Kasumi-1 (cell line): ENCODE data around the gene PTPRE.

Experiments used
- DNase-seq, 2 experiments: peaks; one replicate each; lab custom pipeline; 2025; lab: John Stamatoyannopoulos, UW

Gene PTPRE

DNA sequence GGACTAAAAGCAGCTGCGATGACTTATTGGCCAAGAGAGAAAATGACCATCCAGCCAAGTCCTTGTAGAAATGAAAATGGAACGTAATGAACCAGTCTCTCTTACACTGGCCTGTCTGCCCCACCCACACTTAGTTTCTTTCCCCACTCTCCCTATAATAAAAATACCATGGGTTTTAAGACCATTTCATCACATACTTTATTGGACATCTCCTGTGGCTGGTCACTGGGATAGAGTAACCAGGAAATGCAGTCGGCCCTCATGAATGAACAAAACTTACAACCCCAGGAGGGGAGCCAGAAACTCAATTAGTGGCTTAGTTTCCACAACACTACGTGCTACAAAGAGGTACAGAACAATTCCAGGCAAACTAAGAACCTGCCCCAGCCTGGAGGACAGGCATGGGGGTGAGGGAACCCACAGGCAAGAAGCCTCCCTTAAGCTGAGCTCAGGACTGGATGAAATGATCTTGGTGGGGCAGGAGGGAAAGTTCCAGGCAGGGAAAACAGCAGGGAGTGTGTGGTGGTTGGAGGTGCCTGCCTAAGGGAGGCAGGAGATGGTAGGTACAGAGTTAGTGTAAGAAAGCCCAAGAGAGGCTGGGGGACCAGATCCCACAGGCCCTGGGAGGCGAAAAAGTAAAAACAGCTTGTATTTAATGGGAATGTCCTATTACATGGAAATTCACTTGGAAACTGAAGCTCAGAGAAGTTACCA, 189.7 kb downstream of the PTPRE start:
- no peak for DNase-seq

DNA sequence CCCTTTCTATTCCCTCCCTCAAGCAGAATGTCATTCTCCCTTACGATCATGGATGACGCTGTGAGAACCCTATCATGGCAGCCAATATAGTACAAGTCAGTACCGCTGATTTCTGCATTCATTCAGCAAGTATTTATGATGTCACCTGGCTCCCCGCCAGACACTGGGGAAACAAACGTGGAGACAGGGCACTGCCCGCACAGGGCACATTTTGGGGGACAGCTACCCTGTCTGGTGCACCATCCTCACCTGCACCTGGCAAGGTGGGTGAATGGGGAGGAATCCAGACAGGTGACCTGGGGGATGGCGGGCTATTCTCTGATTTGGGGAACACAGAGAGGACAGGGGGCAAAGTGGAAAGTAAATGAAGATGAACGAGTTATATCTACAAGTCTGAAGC, 190.9 kb downstream of the PTPRE start:
- no peak for DNase-seq

DNA sequence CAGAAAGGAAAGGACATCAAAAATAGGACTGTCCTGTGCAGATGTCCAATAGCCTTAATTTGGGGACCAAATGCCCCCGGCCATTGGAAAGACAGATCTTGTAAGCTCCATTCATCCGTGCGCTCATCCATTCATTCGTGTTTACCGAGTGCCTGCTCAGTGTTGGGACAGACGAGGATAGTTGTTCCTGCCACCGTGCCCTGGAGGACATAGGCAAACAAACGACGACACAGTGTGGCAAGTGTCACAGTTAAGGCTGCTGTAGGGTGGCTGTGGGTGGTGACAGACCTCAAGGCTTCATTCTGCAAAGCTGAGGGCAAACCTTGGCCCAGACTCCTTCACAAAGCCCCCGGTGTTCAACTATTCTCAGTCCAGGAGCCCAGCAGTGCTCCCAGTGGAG, 191.7 kb downstream of the PTPRE start:
- DNase-seq, result no peak

DNA sequence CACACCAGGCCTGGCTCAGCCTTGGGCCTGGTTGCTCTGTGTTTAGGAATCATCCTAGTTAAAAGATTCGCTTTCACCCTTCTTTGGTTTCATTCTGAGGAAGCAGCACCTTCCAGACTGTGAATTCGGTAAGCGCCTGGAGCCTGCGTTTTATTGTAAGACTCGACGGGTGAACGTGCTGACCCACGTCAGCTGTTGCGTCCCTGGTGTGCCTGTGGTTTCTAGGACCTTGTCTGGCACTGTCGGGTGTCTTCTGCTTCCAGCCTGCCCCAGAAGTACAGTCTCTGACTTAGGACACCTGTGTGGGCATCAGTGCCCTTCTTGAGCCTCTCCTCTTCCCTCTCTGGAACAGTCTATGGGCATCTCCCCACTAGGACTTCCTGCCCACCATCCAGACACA, 193.0 kb downstream of the PTPRE start:
- DNase-seq, result no peak

DNA sequence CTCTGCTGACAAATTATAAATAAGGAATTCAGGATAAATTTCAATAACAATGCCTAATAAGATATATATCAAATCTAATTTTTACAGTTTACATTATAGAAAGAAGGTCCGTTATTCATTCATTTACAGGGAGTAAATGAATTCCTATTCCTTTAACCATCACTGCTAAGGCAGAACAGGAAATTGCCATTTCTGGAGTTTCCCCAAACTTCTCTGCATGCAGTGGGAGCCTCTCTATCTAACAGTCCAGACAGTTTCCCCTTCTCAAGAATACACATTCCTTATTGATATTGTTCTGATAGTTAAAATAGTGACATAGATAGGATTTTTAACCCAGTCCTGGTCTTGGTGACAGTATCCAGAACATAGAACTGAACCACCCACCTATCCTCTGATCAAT, 195.0 kb downstream of the PTPRE start:
- DNase-seq, result no peak

DNA sequence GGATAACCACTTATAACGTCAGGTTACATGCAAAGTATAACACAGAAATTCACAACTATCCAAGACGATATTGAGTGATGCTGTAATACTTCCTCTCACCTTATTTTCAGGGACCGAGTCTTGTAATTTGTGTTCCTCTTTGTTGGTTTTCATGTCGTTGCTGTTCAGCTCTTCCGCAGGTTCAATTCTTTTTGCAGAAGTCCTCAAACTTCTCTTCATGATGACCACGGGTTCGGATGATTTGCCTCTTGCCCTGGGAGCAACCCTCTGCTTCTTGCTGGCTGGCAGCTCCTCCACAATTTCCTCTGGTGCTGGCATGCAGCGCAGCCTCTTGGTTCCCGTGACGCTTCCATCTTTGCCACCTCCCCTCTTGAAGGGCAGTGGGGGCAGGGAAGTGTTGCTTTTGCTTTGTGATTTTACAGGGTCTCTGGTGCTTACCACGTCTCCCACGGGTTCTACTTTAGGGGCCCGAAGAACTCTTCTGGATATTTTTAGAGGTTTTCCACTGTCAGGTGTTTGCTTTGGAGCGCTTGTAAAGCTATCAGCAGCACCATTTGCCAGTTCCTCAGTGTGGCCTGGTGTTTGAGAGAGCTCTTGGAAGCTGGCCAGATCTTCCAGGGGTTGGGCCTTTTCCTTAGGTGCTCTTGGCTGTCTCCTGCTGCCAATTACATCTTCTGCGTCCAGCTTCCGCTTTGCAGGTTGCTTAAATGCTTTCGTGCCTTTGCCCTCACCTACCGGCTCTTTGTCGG, 195.8 kb downstream of the PTPRE start:
- DNase-seq, result no peak

DNA sequence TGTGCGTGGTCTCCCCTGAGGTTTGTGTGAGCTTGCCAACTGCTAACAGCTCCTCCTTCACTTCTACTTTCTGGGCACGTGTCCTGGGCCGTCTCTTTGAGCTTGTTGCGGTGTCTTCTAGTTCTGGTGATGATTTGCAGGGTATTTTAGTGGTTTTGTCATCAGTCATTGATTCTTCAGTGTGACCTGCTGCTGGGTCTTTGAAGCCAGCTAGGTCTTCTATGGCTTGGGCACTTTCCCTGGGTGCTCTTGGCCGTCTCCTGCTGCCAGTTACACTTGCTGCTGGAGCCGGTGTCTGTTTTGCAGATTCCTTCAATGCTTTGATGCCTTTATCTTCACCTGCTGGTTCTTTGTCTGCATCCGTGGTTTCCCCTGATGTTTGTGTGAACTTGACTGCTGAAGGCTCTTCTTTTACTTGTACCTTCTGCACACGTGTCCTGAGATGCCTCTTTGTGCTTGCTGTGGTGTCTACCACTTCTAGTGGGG, 196.4 kb downstream of the PTPRE start:
- no peak for DNase-seq

DNA sequence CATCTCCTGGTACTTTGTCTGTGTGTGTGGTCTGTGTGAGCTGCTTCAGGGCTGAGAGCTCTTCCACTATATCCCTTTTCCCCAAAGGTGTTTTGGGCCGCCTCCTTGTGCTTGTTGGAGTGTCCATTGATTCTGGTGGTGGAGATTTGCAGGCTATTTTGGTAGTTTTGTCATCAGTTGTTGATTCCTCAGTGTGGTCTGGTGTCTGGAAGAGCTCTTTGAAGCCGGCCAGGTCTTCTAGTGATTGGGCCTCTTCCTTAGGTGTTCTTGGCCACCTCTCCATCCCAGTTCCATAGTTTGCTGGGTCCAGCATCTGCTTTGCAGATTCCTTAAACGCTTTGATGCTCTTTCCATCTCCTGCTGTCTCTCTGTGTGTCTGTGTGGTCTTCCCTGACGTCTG, 198.5 kb downstream of the PTPRE start:
- DNase-seq, result no peak

DNA sequence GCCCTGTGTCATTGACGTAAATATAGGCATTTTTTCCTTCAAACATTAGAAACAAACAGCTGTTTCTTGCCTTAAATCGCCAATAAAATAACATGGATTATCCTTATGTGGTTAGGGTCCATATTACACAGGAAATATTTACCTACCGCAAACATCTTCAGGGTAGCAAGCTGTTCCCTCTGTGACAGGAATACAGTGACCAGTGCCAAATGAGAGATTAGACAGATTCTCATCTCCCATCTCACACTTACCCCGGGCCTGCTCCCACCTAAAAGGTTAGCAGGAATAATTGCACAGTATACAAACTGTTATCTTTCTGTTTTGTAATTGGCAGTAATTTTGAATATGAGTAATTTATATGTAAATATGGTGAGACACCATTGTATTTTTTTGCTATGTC, 202.8 kb downstream of the PTPRE start:
- no peak for DNase-seq

DNA sequence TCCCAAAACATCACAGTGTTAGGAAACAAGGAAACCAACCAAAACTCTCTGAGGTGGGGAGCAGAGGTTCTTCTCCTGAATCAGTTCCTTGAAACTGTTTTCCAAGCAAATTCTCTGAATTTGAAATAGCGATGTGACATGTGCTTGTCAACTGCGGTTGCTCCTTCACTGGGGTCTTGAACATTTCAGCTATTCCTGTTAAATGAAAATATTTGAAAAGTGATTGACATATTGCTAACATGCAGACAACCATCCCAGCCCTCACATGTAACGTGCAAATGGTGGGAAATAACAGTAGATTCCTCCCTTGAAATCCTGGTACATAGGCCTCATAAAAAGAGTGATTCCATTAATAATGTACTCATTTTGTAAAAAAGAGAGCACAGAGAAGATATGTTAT, 203.4 kb downstream of the PTPRE start:
- DNase-seq, result no peak

DNA sequence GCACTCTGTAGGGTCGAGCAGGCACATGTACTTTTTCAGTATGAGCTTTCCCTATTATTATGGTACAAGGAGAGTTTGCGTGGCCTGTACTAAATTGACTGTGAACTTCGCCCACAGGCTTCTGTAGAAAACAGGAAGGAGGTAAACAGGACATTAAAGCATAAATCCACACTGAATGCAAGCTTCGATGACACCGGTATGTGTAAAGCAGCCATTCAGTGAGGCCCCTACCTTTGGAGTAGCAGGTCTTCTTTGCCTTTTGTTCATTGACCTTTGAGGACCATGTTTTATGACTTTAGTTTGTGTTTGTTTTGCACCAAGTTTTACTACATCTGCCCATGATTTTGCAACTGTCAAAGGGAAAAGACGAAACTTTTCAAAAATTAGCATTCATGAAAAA, 204.8 kb downstream of the PTPRE start:
- DNase-seq, result no peak

DNA sequence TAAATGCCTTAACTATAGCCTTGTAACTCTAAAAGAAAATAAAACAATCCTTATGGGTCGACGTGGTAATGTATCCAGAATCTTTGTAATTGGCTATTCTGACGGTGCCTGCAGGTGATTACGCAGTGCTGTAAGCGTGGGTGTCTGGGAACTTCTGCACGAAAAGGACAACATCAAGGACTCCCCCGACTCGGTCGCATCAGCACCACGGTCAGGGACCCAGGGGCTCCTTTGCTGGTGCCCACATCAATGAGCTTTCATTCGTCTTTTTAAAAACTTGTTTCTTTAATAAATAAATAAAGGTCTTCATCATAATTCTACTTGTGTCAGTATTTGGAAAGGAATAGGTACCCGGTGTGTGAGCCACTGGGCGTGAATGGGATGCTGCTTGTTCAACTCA, 206.1 kb downstream of the PTPRE start:
- no peak for DNase-seq

DNA sequence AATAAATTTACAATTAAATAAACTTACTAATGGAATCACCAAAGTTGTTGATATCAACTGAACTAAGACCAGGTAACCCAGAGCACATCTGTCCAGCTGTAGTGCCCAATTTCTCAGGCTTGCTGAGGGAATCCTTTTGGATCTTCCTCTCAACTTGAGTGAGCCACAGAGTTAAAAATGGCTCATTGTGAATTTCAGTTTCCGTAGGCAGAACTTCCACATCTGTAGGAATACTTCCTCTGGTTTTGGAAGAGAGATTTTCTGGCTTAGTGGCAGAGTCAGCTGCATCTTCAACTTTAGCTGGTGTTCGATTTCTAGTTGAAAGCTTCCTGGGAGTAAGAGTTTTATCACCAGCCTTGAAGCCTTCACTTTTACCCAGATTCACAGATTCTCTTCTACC, 208.0 kb downstream of the PTPRE start:
- no peak for DNase-seq

DNA sequence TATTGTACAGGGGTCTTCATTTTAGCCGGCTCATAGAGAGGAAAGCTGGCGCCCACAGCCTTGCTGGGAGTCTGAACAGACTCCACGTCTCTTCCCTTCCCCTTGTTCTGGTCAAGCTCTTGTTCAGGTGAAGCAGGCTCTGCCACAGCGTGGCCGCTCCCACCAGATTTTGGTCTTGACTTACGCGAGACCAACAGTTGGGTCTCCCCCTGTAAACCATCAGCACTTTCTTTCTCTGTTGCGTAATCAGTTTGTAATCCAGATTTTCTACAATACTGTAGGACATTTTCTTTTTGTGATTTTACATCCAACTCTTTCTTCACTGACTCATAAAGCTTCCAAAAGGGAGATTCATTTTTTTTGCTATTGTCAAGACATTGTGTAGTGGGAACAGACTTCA, 208.5 kb downstream of the PTPRE start:
- no peak for DNase-seq

DNA sequence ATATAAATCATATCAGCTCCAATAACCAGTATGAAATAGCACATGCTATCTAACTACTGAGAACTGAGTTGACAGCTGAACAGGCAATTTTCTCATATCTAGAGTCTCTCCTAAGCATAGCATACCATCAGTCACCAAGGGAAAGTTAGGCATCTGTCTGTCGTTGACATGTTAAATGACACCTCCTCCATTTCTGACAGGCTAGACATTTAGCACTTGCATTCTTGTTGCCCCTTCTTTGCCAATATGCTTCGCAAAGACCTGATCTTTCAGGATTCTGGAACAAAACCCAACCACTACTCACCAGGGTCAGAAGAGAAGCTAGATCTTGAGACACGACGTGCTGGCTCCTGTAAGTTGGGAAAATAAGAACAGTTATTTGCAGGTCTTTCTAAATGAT, 209.3 kb downstream of the PTPRE start:
- DNase-seq, result no peak

DNA sequence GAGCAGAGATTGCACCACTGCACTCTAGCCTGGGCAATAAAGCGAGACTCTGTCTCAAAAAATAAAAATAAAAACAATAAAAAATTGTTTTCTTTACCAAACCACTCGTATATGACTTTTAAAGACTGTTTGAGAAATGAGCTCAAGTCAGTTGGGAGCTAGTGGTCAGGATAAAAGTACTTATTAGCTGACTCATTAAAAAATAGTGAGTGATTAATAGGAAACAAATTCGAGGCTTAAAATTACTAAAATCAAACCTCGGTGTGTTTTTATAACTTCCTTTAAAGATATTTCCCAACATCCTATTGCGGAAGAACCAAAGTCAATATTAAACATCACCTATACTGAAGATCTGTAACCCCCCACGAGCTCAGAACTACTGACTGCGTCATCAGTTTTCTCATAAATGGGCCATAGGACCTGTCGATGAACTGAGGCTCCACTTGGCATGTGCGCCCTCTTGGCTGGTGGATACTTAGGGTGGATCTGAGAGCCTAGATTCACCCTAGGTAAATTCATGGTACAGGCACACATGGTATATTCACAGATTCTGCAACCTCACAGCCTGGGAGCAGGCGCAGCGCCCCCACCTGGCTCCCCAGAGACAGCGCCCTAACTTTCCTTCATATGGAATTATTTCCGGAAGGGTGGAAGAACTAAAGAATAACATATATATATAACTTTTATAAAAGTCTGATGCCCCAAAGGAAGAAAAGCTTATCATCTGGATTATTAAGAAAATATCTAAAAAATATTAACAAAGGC, 210.1 kb downstream of the PTPRE start:
- no peak for DNase-seq

DNA sequence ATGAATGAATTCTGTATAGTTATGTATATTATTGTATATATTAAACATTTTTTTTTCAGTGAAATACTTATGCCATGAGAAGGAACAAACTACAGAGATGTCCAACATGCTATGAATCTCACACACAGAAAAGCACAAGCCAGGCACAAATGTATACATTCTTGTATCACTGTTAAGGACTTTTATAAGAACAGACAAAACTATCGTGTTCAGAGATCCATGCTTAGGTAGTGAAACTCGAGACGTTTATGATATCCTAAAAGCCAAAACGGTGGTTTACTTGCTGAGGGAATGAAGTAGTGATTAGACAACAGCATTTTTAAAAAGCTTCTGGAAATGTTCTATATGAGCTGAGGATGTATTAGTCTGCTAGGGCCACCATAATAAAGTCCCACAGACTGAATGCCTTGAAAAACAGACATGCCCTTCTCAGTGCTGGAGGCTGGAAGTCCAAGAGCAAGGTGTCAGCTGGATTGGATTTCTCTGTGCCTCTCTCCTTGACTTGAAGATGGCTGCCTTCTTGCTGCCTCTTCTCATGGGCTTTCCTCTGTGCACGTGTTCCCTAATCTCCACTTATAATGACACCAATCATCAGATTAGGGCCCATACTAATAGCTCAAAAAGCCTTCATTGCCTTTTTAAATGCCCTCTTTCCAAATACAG, 215.0 kb downstream of the PTPRE start:
- DNase-seq, result no peak

DNA sequence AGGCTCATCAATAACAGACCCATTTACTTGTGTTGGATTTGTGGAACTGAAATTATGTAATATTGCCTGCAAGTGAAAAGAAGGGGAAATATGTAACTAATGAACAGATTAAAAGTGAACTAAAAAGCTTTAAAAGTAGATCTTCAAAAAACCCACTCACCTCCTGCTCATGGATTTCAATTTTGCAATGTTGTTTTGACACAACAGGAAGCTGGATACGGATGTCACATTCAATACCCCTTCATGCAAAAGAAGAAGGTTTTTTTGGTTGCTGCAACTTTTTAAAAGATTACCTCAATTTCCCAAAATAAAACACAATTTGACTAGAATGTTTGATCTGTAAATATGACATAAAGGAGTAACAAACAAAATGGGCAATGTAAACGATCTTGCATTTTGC, 216.0 kb downstream of the PTPRE start:
- DNase-seq, result no peak

DNA sequence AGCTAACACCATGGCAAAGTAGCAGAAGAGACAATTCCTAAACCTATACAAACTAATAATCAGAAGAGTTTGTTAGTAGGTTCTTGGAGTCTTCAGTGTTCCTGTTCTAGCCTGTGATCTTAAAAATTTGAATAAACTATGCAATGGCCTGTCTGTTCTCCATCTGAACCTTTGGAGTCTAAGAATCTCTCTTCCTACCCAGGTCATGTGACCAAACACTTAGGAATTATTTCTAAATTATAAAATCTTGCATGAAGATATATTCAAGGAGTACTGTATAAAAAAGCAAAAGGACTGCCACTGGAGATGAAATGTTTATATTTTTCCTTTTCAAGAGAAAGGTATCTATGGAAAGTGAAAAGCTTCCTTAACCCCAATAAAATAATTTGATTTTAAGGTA, 216.9 kb downstream of the PTPRE start:
- DNase-seq, result no peak

DNA sequence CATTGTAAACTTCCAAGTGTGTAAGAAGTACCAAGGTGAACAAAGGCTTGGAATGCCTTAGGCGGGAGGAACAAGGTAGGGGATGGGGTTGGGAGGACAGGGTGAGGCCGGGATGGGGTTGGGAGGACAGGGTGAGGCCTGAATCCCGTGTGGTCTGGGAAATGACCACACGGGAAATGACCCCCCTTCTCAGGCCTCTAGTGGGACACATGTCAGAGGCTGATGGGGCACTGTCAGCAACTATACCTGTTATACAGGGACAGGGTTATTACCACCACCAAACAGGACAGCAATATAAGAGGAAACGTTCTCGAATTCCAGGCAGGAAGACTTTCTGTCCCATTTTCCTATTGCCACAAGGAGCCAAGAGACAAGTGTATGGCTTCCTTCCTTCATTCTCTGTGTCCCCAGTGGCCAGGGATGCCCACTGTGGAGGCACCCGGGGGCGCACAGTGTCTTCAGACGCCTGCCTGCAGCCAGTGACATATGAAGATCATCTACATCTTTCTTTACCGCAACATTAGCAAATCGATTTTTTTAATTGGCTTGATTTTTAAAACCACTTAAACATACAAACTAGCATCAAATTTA, 218.0 kb downstream of the PTPRE start:
- peak in 1 of 2 experiments; percentile 58 for DNase-seq

DNA sequence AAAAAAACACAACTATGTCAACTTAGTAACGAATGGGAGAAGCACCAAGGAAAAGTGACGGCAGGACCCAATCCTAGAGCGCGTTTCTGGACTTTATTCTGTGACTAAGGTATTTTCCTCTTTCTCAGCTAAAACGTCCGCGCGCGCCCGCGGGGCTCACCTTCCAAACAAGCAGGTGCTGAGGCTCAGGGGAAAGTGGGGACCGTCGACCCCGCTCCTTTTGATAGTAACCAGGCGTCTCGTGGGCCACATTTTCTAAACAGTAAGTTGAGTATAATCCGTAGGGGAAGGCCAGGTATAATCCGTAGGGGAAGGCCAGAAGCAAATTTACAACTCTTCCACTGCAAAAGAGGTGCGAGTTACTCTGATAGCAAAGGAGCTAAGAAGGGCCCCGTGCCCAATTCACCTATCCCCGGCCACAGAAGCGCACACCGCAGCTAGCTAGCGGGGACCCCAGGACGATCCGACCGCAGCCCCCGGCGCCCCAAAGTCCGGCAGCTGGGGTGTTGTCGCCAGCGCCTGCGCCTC, 218.6 kb downstream of the PTPRE start:
- peak in 1 of 2 experiments; percentile 58 for DNase-seq
